BLaER1 (cell line): Measurements from ENCODE around the gene PSEN1.

Experiments
- H3K27ac ChIP-seq: shearing (Covaris generic); formaldehyde crosslinking; 2 replicates; pipeline ENCODE4 v1.8.1; 2022
- H3K27me3 ChIP-seq: shearing (Covaris generic); formaldehyde crosslinking; 2 replicates; pipeline ENCODE4 v1.8.1; 2022
- H3K36me3 ChIP-seq: shearing (Covaris generic); formaldehyde crosslinking; 2 replicates; pipeline ENCODE4 v1.8.1; 2022
- H3K4me1 ChIP-seq: shearing (Covaris generic); formaldehyde crosslinking; 2 replicates; pipeline ENCODE4 v1.8.1; 2022
- H3K4me2 ChIP-seq: shearing (Covaris generic); formaldehyde crosslinking; 2 replicates; pipeline ENCODE4 v1.8.1; 2022
- H3K4me3 ChIP-seq: shearing (Covaris generic); formaldehyde crosslinking; 2 replicates; pipeline ENCODE4 v1.8.1; 2022
- H3K9ac ChIP-seq: shearing (Covaris generic); formaldehyde crosslinking; 2 replicates; pipeline ENCODE4 v1.8.1; 2022
- H3K9me3 ChIP-seq: shearing (Covaris generic); formaldehyde crosslinking; 2 replicates; pipeline ENCODE4 v1.8.1; 2022
- H4K20me1 ChIP-seq: shearing (Covaris generic); formaldehyde crosslinking; 2 replicates; pipeline ENCODE4 v1.8.1; 2022
- Cebpa-rat ChIP-seq: shearing (Covaris generic); IDR thresholded peaks from 2 replicates; pipeline ENCODE4 v1.8.1; 2022

The PSEN1 gene

DNA sequence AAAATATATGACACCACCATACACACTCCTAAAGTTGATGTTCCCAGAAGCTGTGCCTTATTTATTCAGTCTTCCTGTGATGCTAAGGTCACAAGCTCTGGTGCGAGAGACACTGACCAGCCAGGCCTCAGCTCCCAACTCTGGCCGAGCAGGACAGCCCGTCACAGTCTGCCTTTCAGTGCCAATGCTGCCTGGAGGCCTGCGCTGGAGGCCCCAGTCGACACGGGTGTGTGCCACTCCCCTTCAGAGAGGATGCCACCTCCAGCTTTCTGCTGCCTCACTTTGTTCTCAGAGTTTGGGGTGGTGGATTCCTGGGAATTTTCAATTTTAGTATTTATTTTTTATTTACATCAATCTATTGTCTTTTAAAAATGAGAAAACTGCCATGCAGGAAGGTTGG is 93.7 kb downstream of the PSEN1 start:
- no peak for TF ChIP-seq Cebpa-rat

DNA sequence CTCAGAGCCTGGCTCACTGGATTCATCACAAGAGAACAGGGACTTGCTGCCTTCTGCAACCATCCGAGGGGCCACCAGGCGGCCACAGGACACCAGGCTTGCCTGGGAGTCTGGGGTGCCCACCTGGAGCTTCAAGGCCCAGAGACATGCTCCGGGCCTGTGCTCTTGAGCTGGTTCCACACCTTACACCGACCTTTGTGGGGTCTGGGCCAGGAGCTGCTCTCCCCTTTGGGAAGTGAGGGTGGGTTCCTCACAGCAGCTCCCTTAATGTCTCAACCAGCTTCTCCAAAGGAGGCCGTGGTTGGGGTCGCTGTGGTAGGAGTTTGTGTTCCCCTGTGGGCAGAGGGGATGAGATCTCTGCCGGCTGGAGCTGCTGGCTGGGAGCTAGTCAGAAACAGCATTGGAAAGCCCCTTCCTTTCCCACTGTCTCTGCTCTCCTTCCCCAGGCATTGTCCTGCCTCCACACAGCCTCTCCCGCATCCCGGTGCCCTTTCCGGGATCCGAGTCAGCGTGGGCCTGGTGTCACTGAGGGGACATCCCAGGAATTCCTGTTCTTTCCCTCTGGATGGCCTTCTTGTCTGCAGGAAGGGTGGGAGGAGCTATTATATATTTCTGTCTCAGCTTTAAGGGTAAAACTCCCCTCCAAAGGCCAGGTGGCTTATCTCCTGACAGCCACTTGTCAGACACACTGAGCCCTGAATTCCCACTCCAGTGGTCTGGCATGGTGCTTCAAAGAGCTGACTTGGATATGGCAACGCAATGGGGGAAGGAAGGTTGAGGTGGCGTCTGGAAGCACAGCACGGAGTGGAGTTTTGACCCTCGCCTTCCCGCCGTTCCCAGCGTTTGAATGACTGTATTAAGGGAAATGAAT is 95.9 kb downstream of the PSEN1 start:
- Histone ChIP-seq H3K4me2 (no peak overlapping the region), H3K9me3 (no peaks in the 10 kb centered on the region), H3K27me3 (peaks cover 52% of the 10 kb centered on the region), H4K20me1 (peaks cover 21% of the 10 kb centered on the region), H3K27ac (no peak overlapping the region), H3K9ac (no peak overlapping the region; the same call in 1 of the 2 replicates), H3K4me1 (peaks cover 17% of the 10 kb centered on the region), H3K36me3 (0 out of 2 replicates have a peak, but pooled peaks cover 2% of the 10 kb centered on the region), H3K4me3 (no peak overlapping the region)
- TF ChIP-seq Cebpa-rat: no peak

More for the DNA sequence above, 93.7 kb downstream of the PSEN1 start:
- Histone ChIP-seq H3K9me3 (no peaks in the 10 kb centered on the region), H3K27ac (no peak overlapping the region), H3K9ac (no peak overlapping the region), H4K20me1 (peaks cover under 1% of the 10 kb centered on the region; the same call in 1 of the 2 replicates), H3K36me3 (peaks cover 14% of the 10 kb centered on the region; the same call in 1 of the 2 replicates), H3K4me3 (no peak overlapping the region), H3K27me3 (peaks cover 30% of the 10 kb centered on the region), H3K4me1 (no peaks in the 10 kb centered on the region), H3K4me2 (no peak overlapping the region)

DNA sequence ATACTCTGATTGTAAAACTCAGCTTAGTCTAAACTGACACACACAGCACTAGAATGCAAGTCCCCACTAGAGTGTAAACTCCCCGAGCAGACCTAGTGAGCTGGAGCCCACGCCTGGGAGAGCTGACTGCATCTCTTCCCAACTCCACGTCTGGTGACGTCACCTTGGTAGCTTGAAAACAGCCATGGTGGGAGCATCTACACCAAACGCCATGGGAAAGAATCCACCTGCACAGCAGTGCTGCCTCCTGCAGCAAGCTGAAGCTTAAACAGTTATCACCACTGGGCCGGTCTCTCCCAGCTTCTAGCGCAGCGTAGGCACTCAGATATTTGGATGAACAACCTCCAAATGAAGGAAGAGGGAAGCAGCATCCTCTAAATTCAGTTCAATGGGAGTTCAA is 96.7 kb downstream of the PSEN1 start:
- Histone ChIP-seq H4K20me1 (peaks cover 29% of the 10 kb centered on the region), H3K9ac (no peak overlapping the region), H3K27me3 (peaks cover 59% of the 10 kb centered on the region), H3K4me2 (no peak overlapping the region), H3K36me3 (no peaks in the 10 kb centered on the region), H3K27ac (no peak overlapping the region), H3K4me1 (peaks cover 25% of the 10 kb centered on the region), H3K9me3 (no peaks in the 10 kb centered on the region), H3K4me3 (no peak overlapping the region)
- no peak for TF ChIP-seq Cebpa-rat

DNA sequence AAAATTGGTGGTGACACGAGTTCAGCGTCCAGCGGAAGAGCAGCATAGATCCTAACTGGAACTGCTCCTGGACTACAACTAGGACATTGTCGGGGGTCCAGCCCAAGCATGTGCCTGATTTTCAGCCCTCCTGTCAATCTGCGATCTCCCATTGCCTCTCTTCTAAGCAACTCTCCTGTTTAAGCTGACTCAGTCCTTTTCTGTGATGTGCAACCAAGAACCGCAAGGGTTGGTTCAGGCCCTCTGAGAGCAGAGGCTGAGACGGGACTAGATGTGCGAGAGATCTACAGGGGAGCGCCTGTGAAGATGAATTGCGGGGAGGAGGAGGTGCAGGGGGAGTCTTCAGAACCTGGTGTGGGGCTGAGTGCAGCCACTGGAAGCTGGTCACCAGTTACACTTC is 97.3 kb downstream of the PSEN1 start:
- H3K9me3 ChIP-seq: no peaks in the 10 kb centered on the region
- no peaks in the 10 kb centered on the region for H3K36me3 ChIP-seq
- no peak for TF ChIP-seq Cebpa-rat
- peaks cover 65% of the 10 kb centered on the region for H3K27me3 ChIP-seq
- no peak overlapping the region for H3K4me3 ChIP-seq
- no peak overlapping the region for H3K9ac ChIP-seq
- no peak overlapping the region for H3K4me2 ChIP-seq
- H4K20me1 ChIP-seq: peaks cover 34% of the 10 kb centered on the region
- H3K4me1 ChIP-seq: peaks cover 30% of the 10 kb centered on the region
- no peak overlapping the region for H3K27ac ChIP-seq

DNA sequence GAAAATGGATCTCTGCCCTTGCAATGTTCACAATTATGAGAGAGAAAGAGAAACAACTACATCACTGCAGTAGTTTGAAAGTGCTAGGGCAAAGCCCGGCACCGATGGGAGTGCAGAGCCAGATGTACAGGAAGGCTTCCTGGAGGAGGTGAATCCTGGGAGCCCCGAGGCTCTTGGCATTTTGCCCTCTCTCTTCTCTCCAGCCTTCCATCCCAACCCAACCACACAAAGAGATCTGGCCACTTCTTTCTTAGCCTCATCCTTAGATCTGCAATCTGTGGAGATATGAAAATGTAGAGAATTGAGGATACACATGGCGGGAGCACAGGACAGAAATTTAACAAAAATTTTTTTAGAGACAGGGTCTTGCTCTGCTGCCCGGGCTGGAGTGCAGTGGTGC is 97.7 kb downstream of the PSEN1 start:
- Histone ChIP-seq H3K27me3 (peaks cover 70% of the 10 kb centered on the region), H3K9ac (no peak overlapping the region), H3K4me3 (no peak overlapping the region), H3K9me3 (no peaks in the 10 kb centered on the region), H3K4me2 (no peak overlapping the region), H3K4me1 (peaks cover 30% of the 10 kb centered on the region), H3K27ac (no peak overlapping the region), H3K36me3 (no peaks in the 10 kb centered on the region), H4K20me1 (peaks cover 39% of the 10 kb centered on the region)
- TF ChIP-seq Cebpa-rat: no peak

DNA sequence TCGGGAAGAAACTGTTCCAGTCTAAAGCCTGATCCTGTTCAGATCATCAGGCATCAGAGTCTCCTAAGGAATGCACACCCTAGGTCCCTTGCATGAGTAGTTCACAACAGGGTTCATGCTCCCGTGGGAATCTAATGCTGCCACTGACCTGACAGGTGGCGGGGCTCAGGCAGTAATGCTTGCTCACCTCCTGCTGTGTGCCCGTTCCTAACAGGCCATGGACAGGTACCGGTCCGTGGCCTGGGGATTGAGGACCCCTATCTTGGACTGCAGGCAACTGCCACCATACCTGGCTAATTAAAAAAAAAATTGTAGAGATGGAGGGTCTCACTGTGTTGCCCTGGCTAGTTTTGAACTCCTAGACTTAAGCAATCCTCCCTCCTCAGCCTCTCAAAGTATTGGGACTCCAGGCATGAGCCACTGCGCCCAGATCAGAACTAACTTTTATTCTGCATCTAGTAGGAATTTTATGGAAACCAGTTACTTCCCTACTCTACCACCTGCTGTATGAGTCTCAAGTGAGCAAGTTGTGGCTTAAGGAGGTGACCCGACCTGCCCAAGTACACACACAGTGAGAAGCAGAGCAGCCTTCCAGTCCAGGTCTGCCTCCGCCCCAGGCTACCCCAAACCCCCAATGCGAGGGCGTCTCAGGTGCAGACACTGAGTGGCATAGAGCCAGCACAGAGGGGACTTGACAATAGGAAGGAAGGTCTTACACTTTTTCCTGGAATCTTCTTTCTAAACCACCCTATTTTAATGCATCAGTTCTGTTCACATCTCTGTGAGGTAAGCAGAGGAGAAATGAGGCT is 98.5 kb downstream of the PSEN1 start:
- TF ChIP-seq Cebpa-rat: no peak
- H3K4me2 ChIP-seq: 0 out of 2 replicates have a peak overlapping the region, but pooled peaks have one; percentile 25
- H3K9me3 ChIP-seq: no peaks in the 10 kb centered on the region
- H3K27me3 ChIP-seq: peaks cover 78% of the 10 kb centered on the region
- H3K4me1 ChIP-seq: peaks cover 36% of the 10 kb centered on the region
- H3K36me3 ChIP-seq: no peaks in the 10 kb centered on the region
- H3K9ac ChIP-seq: no peak overlapping the region
- H4K20me1 ChIP-seq: peaks cover 47% of the 10 kb centered on the region
- no peak overlapping the region for H3K27ac ChIP-seq
- no peak overlapping the region for H3K4me3 ChIP-seq

DNA sequence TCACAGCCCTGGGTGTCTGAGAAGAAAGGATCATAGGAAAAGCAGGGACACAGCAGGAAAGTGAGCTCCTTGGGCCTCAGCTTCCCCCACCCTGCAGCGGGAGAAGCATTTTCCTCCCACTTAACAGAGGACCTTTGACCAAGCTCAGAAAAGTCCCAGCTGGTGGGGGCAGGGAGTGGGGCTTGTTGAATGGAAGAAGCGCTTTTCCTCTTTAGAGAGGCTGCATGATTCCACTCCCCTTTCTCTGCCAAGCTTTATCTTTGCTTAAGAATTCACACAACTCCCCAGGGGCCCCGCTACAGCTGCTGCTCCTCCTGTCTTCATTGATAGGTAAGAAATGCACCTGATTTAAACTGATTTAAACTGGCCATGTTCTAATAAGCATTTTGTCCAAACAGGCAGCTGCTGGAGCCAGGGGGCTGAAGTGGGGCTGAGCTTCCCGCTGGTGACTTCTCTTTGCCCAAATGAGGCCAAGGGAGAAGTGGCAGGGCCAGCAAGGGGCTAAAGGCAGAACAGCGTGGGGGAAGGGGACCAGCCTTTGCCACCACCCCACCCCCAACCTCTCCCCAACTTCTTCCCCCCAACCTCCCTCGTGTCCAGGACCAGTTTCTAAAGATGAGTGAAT is 99.3 kb downstream of the PSEN1 start:
- Histone ChIP-seq H3K27ac (no peak overlapping the region), H4K20me1 (peaks cover 55% of the 10 kb centered on the region), H3K27me3 (peaks cover 86% of the 10 kb centered on the region), H3K9ac (no peak overlapping the region), H3K4me3 (no peak overlapping the region), H3K9me3 (no peaks in the 10 kb centered on the region), H3K4me2 (peak overlapping the region; percentile 25), H3K4me1 (peaks cover 44% of the 10 kb centered on the region), H3K36me3 (no peaks in the 10 kb centered on the region)
- TF ChIP-seq Cebpa-rat: no peak

DNA sequence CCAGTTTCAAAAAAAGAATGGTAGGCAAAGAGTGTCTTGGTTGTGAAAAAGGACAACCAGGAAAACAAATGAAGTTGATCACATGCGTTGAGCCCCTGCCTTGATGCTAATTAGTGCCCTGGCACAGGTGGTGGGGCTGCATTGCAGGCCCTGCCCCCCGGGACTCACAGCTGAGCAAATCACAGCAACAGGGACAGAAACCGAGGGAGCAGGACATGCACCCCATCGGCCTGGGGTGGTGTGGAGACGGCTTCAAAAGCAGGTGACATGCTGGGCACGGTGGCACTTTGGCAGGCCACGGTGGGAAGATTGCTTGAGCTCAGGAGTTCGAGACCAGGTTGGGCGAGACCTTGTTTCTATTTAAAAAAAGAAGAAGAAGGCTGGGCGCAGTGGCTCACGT is 99.8 kb downstream of the PSEN1 start:
- Histone ChIP-seq H3K27me3 (peaks cover 91% of the 10 kb centered on the region), H3K27ac (no peak overlapping the region), H3K9ac (no peak overlapping the region), H3K4me1 (peaks cover 49% of the 10 kb centered on the region), H3K36me3 (no peaks in the 10 kb centered on the region), H3K4me2 (no peak overlapping the region), H3K9me3 (no peaks in the 10 kb centered on the region), H4K20me1 (peaks cover 60% of the 10 kb centered on the region), H3K4me3 (no peak overlapping the region)
- TF ChIP-seq Cebpa-rat: no peak

DNA sequence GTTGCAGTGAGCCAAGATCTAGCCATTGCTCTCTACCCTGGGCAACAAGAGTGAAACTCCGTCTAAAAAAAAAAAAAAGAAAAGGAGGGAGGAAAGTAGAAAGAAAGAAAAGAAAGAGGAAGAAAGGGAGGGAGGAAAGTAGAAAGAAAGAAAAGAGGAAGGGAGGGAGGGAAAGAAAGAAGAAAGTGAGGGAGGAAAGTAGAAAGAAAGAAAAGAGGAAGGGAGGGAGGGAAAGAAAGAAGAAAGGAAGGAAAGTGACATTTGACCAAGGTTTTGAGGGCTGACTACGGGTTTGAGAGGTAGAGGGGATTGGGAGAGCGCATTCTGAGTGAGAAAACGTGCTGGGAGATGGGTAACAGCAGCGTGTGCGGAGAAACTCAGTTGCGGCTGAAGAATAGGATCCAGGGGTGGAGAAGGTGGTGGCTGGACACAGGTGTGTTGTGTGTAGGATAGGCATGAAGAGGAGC is 100.5 kb downstream of the PSEN1 start:
- Histone ChIP-seq H3K4me2 (no peak overlapping the region), H3K4me1 (peaks cover 55% of the 10 kb centered on the region), H3K9ac (no peak overlapping the region), H4K20me1 (peaks cover 64% of the 10 kb centered on the region), H3K27me3 (peaks cover 98% of the 10 kb centered on the region), H3K4me3 (peak overlapping the region; percentile 58; the same call in 1 of the 2 replicates), H3K36me3 (no peaks in the 10 kb centered on the region), H3K9me3 (no peaks in the 10 kb centered on the region), H3K27ac (no peak overlapping the region)
- no peak for TF ChIP-seq Cebpa-rat
